HepG2 (cell line): ENCODE data around the gene ZFR2. TPM values are rescaled to one million over a fixed set of nuclear protein-coding genes. Genes with fewer than 3 reads are reported as not detected.

Experiments used
- ATAC-seq: fragments of 200-7000 bp; cut with Tn5 transposase; 3 replicates; pipeline ENCODE4 v1.9.1; 2020; ENCODE audit warnings: mild to moderate bottlenecking, moderate library complexity
- BruUV-seq: library from RNA; stranded (reverse); fragments of 400-500 nt; replicated peaks from 2 replicates; lab custom pipeline; 2021; lab: Mats Ljungman, UMichigan
- CTCF ChIA-PET: fragments of 300-600 bp; formaldehyde crosslinking; extraction: SDS; loops from one replicate; lab custom pipeline; 2021; ENCODE audit warnings: low total read pairs, inconsistent platforms, low intra/inter-chr PET ratio; lab: Yijun Ruan, JAX
- POLR2A ChIA-PET: fragments of 350-600 bp; sonication (Branson Sonifier 250); formaldehyde crosslinking; loops from one replicate; lab custom pipeline; 2020; ENCODE audit warnings: antibody characterized with exemption, inconsistent platforms; lab: Yijun Ruan, JAX
- DNase-seq: peaks from one replicate; pipeline ENCODE4 v3.0.0-alpha.2; 2015; ENCODE audit warnings: low spot score
- FAIRE-seq: peaks from 3 replicates; lab custom pipeline; 2011; peaks lifted over from hg19 to GRCh38; lab: Jason Lieb, UNC
- H2AFZ ChIP-seq: one replicate; pipeline ENCODE4 v1.6.1; 2011; ENCODE audit warnings: low read length, inconsistent platforms
- H3K27ac ChIP-seq: fragments of 300-600 bp; 3 replicates; pipeline ENCODE4 v1.8.0; 2011; ENCODE audit warnings: mixed run types, mild to moderate bottlenecking, mixed read lengths, low read length, inconsistent platforms; ENCODE audit not compliant: insufficient read depth; ENCODE audit errors: extremely low read length
- H3K27me3 ChIP-seq, 2 experiments: fragments of 200-600 bp in 1 of 2; 2 replicates in 1 of 2; 3 replicates in 1 of 2; pipeline versions ENCODE4 v1.6.0 to v1.8.0; 2011; ENCODE audit warnings: low read length in 2 of 2, mild to moderate bottlenecking in 2 of 2, moderate library complexity in 2 of 2, inconsistent platforms in 1 of 2; ENCODE audit not compliant: insufficient read depth in 2 of 2, control insufficient read depth in 1 of 2
- H3K36me3 ChIP-seq, 2 experiments: fragments of 200-600 bp in 1 of 2; replicated peaks in 1 of 2; 2 replicates in 1 of 2; 3 replicates in 1 of 2; pipeline versions ENCODE4 v1.5.1 to v1.8.0; 2011; ENCODE audit warnings: low read length in 2 of 2, inconsistent platforms in 1 of 2; ENCODE audit not compliant: insufficient read depth in 2 of 2, control insufficient read depth in 1 of 2
- H3K4me1 ChIP-seq: 2 replicates; pipeline ENCODE4 v1.5.1; 2012; ENCODE audit warnings: low read length, inconsistent platforms; ENCODE audit not compliant: insufficient read depth
- H3K4me2 ChIP-seq: 2 replicates; pipeline ENCODE4 v1.6.0; 2011; ENCODE audit warnings: low read depth, low read length, inconsistent platforms
- H3K4me3 ChIP-seq, 3 experiments: fragments of 200-600 bp in 1 of 3; sonication (generic), shearing (Covaris generic) in 1 of 3; replicated peaks in 1 of 3; 2 replicates each; pipeline ENCODE4 v1.5.1; 2011 to 2016; ENCODE audit warnings: low read length in 3 of 3, inconsistent platforms in 2 of 3, low read depth in 2 of 3, mild to moderate bottlenecking in 2 of 3, control low read depth in 1 of 3, mixed read lengths in 1 of 3; ENCODE audit not compliant: insufficient read depth in 1 of 3
- H3K79me2 ChIP-seq: one replicate; pipeline ENCODE4 v1.6.1; 2011; ENCODE audit warnings: low read length, inconsistent platforms; ENCODE audit not compliant: insufficient read depth
- H3K9ac ChIP-seq: 2 replicates; pipeline ENCODE4 v1.6.0; 2011; ENCODE audit warnings: mild to moderate bottlenecking, low read depth, low read length, inconsistent platforms; ENCODE audit not compliant: insufficient read depth
- H3K9me3 ChIP-seq: 2 replicates; pipeline ENCODE4 v1.5.1; 2012; ENCODE audit warnings: mild to moderate bottlenecking, low read length
- H4K20me1 ChIP-seq: 2 replicates; pipeline ENCODE4 v1.6.0; 2011; ENCODE audit warnings: inconsistent platforms, mild to moderate bottlenecking, low read length, moderate library complexity; ENCODE audit not compliant: insufficient read depth
- ARID3A ChIP-seq: IDR thresholded peaks from 2 replicates; pipeline ENCODE4 v1.6.1; 2012; ENCODE audit warnings: low read depth, low read length, improper control_type of control experiment
- KAT8 ChIP-seq: IDR thresholded peaks from 2 replicates; pipeline ENCODE4 v1.6.1; 2016; ENCODE audit warnings: missing genetic modification reagents, missing compliant biosample characterization
- NONO ChIP-seq, 2 experiments: fragments of 450-650 bp in 1 of 2; sonication (generic) in 1 of 2; formaldehyde crosslinking in 1 of 2; IDR thresholded peaks in 1 of 2; conservative IDR thresholded peaks in 1 of 2; 2 replicates each; pipeline versions ENCODE4 v1.6.1 to v1.8.0; 2017 to 2022; ENCODE audit warnings: mild to moderate bottlenecking in 1 of 2, missing genetic modification reagents in 1 of 2, moderate library complexity in 1 of 2
- RXRA ChIP-seq: sonication (generic); formaldehyde crosslinking; IDR thresholded peaks from 2 replicates; pipeline ENCODE4 v1.5.1; 2020; ENCODE audit warnings: missing genetic modification reagents
- TBL1XR1 ChIP-seq: fragments of 150-350 bp; IDR thresholded peaks from 2 replicates; pipeline ENCODE4 v1.6.1; 2014; ENCODE audit warnings: borderline replicate concordance, low read length; ENCODE audit not compliant: partially characterized antibody
- THAP8 ChIP-seq: sonication (generic); formaldehyde crosslinking; IDR thresholded peaks from 2 replicates; pipeline ENCODE4 v1.5.1; 2020; ENCODE audit warnings: missing genetic modification reagents, mild to moderate bottlenecking, borderline replicate concordance
- ZBTB21 ChIP-seq: sonication (generic); formaldehyde crosslinking; IDR thresholded peaks from 2 replicates; pipeline ENCODE4 v1.4.0; 2020; ENCODE audit warnings: missing genetic modification reagents
- ZFX ChIP-seq: sonication (generic); formaldehyde crosslinking; IDR thresholded peaks from 2 replicates; pipeline ENCODE4 v1.4.0; 2020; ENCODE audit warnings: mild to moderate bottlenecking, low read depth, missing genetic modification reagents, moderate library complexity
- ZNF18 ChIP-seq: sonication (generic); formaldehyde crosslinking; IDR thresholded peaks from 2 replicates; pipeline ENCODE4 v1.8.0; 2022; ENCODE audit warnings: mild to moderate bottlenecking, missing genetic modification reagents; ENCODE audit not compliant: insufficient replicate concordance
- ZNF30 ChIP-seq: sonication (generic); formaldehyde crosslinking; IDR thresholded peaks from 2 replicates; pipeline ENCODE4 v1.5.0; 2020; ENCODE audit warnings: mild to moderate bottlenecking, missing genetic modification reagents
- ZNF768 ChIP-seq: sonication (generic); formaldehyde crosslinking; IDR thresholded peaks from 2 replicates; pipeline ENCODE4 v1.4.0; 2020; ENCODE audit warnings: missing genetic modification reagents
- WGBS: methylation state at CpG from one replicate; pipeline ENCODE4 v1.1.6; 2017; ENCODE audit warnings: low lambda C conversion rate; 5-methylcytosine and 5-hydroxymethylcytosine counted together
- in situ Hi-C: cut with HindIII; loops from 2 replicates; pipeline ENCODE4 v1.10.0; 2017; ENCODE audit warnings: low pct_unique_long_range_greater_than_20kb; ENCODE audit not compliant: extremely low pct_ligation_motif_present
- intact Hi-C: fragments of 100-400 bp; cut with micrococcal nuclease; formaldehyde crosslinking; loops from one replicate; pipeline ENCODE4 v1.10.0; 2022; ENCODE audit not compliant: unreplicated experiment
- polyA plus RNA-seq, 8 experiments: library from polyadenylated mRNA; depleted of rRNA in 3 of 8; stranded (reverse) in 7 of 8; unstranded in 1 of 8; fragments of >200 nt; fragmentation: Illumina TruSeq in 4 of 8; extraction: Trizol in 4 of 8; gene quantifications; 2 replicates each; pipeline versions ENCODE4 v1.2.1 to v1.2.3, GENCODE V29; 2011 to 2016; ENCODE audit warnings: low read depth in 4 of 8, missing spikeins in 1 of 8, mixed read lengths in 1 of 8; ENCODE audit not compliant: insufficient read depth in 1 of 8
- total RNA-seq, 5 experiments: library from RNA; depleted of rRNA; stranded (reverse); fragments of >200 nt; fragmentation: Illumina TruSeq; extraction: Trizol; gene quantifications; 2 replicates each; pipeline ENCODE4 v1.2.3, GENCODE V29; 2016; ENCODE audit warnings: low read depth in 1 of 5
- TF ChIP-seq, protein P1 (sequence below): IDR thresholded peaks from 2 replicates; pipeline ENCODE4 v1.6.1; 2016; ENCODE audit warnings: low read depth
- TF ChIP-seq, protein P2 (sequence below): sonication (generic); formaldehyde crosslinking; IDR thresholded peaks from 2 replicates; pipeline ENCODE4 v1.4.0; 2020; ENCODE audit warnings: mild to moderate bottlenecking, missing genetic modification reagents, borderline replicate concordance
- TF ChIP-seq, protein P3 (sequence below): sonication (generic); formaldehyde crosslinking; IDR thresholded peaks from 2 replicates; pipeline ENCODE4 v1.8.1; 2023; ENCODE audit warnings: missing genetic modification reagents, mild to moderate bottlenecking, borderline replicate concordance

Gene ZFR2
- total and polyA plus RNA-seq, 2 of the 13 experiments (the other 11 are each of a cell fraction or from before 2014, with no cell fraction given): 0.37 to 0.69 TPM

GRCh38 chr19:3783660-3784584 lies 84.9 kb downstream of the ZFR2 start:
- Histone ChIP-seq H3K79me2 (no peaks in the 10 kb centered on the region), H2AFZ (no peak overlapping the region), H3K4me2 (no peak overlapping the region), H3K9ac (no peak overlapping the region), H3K36me3 (no peaks in the 10 kb centered on the region), H3K4me1 (0 out of 2 replicates have a peak, but pooled peaks cover 5% of the 10 kb centered on the region), H3K9me3 (peaks cover 18% of the 10 kb centered on the region), H3K27me3 (peaks cover 9 to 26% of the 10 kb centered on the region in 2 experiments; a peak in 4 of 5 replicates), H3K27ac (no peak overlapping the region), H3K4me3 (no peak overlapping the region), H4K20me1 (no peaks in the 10 kb centered on the region)
- DNase-seq: peak; percentile 47
- in situ Hi-C loops: no loop called here
- CTCF ChIA-PET: interaction anchor here (1.3 to 1.4 kb wide), 2 partner anchors 38 to 65 kb away, joined by 3 to 5 read pairs; no protein-coding TSS in a partner anchor
- POLR2A ChIA-PET: no interaction called here
- BruUV-seq: no TSS peak
- ATAC-seq: peak; percentile 73
- no peak for FAIRE-seq
- intact Hi-C loops: no loop called here
- 31% methylated on average over 14 of the region's 49 CpGs for WGBS
- TF ChIP-seq RXRA (CRISPR knock-in tag): 0 out of 2 replicates have a peak, but pooled peaks have one; percentile 15
- TF ChIP-seq, protein P1, sequence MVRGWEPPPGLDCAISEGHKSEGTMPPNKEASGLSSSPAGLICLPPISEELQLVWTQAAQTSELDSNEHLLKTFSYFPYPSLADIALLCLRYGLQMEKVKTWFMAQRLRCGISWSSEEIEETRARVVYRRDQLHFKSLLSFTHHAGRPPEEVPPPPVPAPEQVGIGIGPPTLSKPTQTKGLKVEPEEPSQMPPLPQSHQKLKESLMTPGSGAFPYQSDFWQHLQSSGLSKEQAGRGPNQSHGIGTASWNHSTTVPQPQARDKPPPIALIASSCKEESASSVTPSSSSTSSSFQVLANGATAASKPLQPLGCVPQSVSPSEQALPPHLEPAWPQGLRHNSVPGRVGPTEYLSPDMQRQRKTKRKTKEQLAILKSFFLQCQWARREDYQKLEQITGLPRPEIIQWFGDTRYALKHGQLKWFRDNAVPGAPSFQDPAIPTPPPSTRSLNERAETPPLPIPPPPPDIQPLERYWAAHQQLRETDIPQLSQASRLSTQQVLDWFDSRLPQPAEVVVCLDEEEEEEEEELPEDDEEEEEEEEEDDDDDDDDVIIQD (CRISPR knock-in tag): no peak
- no peak for TF ChIP-seq ZNF18 (CRISPR knock-in tag)
- TF ChIP-seq, protein P2, sequence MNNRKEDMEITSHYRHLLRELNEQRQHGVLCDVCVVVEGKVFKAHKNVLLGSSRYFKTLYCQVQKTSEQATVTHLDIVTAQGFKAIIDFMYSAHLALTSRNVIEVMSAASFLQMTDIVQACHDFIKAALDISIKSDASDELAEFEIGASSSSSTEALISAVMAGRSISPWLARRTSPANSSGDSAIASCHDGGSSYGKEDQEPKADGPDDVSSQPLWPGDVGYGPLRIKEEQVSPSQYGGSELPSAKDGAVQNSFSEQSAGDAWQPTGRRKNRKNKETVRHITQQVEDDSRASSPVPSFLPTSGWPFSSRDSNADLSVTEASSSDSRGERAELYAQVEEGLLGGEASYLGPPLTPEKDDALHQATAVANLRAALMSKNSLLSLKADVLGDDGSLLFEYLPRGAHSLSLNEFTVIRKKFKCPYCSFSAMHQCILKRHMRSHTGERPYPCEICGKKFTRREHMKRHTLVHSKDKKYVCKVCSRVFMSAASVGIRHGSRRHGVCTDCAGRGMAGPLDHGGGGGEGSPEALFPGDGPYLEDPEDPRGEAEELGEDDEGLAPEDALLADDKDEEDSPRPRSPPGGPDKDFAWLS: no peak
- TF ChIP-seq, protein P3, sequence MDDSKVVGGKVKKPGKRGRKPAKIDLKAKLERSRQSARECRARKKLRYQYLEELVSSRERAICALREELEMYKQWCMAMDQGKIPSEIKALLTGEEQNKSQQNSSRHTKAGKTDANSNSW (CRISPR knock-in tag): no peak
- TF ChIP-seq ZBTB21 (CRISPR knock-in tag): peak; percentile 69; the same call in 1 of the 2 replicates
- no peak for TF ChIP-seq TBL1XR1
- no peak for TF ChIP-seq THAP8
- TF ChIP-seq ARID3A: no peak
- TF ChIP-seq ZFX: peak; percentile 41; the same call in 1 of the 2 replicates
- TF ChIP-seq ZNF30 (CRISPR knock-in tag): no peak
- TF ChIP-seq KAT8 (CRISPR knock-in tag): 0 out of 2 replicates have a peak, but pooled peaks have one; percentile 21
- TF ChIP-seq NONO (IDR thresholded peaks at IDR 0.05): no peak
- no peak for TF ChIP-seq NONO (CRISPR knock-in tag; conservative IDR thresholded peaks at IDR 0.05)
- TF ChIP-seq ZNF768 (CRISPR knock-in tag): 0 out of 2 replicates have a peak, but pooled peaks have one; percentile 14
